OCI-LY1 (cell line): Measurements from ENCODE around the gene PFKL.

Source experiments
- H2AFZ ChIP-seq: fragments of 200-600 bp; sonication (generic), shearing (Covaris generic); 2 replicates; pipeline ENCODE4 v1.6.0; 2014; ENCODE audit warnings: antibody characterized with exemption, mild to moderate bottlenecking, low read length
- H3F3A ChIP-seq: fragments of 200-600 bp; sonication (generic), shearing (Covaris generic); 2 replicates; pipeline ENCODE4 v1.6.0; 2014; ENCODE audit warnings: mild to moderate bottlenecking, antibody characterized with exemption, low read length, moderate library complexity; ENCODE audit not compliant: insufficient read depth
- H3K27ac ChIP-seq: fragments of 200-600 bp; sonication (generic); 2 replicates; pipeline ENCODE4 v1.5.1; 2014; ENCODE audit warnings: low read length, mixed run types, mild to moderate bottlenecking, low read depth; ENCODE audit not compliant: poor library complexity, severe bottlenecking
- H3K27me3 ChIP-seq: fragments of 200-600 bp; sonication (generic); 2 replicates; pipeline ENCODE4 v1.6.0; 2014; ENCODE audit warnings: antibody characterized with exemption, mild to moderate bottlenecking, low read length, moderate library complexity; ENCODE audit not compliant: insufficient read depth
- H3K36me3 ChIP-seq: fragments of 200-600 bp; sonication (generic); 2 replicates; pipeline ENCODE4 v1.6.1; 2014; ENCODE audit warnings: mild to moderate bottlenecking, antibody characterized with exemption, low read length, moderate library complexity, mixed read lengths; ENCODE audit not compliant: insufficient read depth
- H3K4me1 ChIP-seq: fragments of 200-600 bp; sonication (generic); 2 replicates; pipeline ENCODE4 v1.5.1; 2014; ENCODE audit warnings: mild to moderate bottlenecking, low read length, moderate library complexity; ENCODE audit not compliant: insufficient read depth, severe bottlenecking
- H3K4me2 ChIP-seq: fragments of 200-600 bp; sonication (generic), shearing (Covaris generic); 2 replicates; pipeline ENCODE4 v1.6.1; 2014; ENCODE audit warnings: low read length
- H3K4me3 ChIP-seq: fragments of 200-600 bp; sonication (generic); 2 replicates; pipeline ENCODE4 v1.5.1; 2014; ENCODE audit warnings: low read length, low read depth, mild to moderate bottlenecking, mixed read lengths; ENCODE audit not compliant: poor library complexity, severe bottlenecking
- H3K79me2 ChIP-seq: fragments of 200-600 bp; shearing (Covaris generic); 2 replicates; pipeline ENCODE4 v1.6.1; 2016; ENCODE audit warnings: mixed run types, low read length, mixed read lengths; ENCODE audit not compliant: insufficient read depth
- H3K9ac ChIP-seq: fragments of 200-600 bp; sonication (generic), shearing (Covaris generic); 2 replicates; pipeline ENCODE4 v1.6.1; 2014; ENCODE audit warnings: mild to moderate bottlenecking, low read length, mixed read lengths
- H3K9me2 ChIP-seq: fragments of 200-600 bp; sonication (generic), shearing (Covaris generic); 2 replicates; pipeline ENCODE4 v1.6.1; 2014; ENCODE audit warnings: low read depth, mild to moderate bottlenecking, low read length, mixed read lengths
- H3K9me3 ChIP-seq: fragments of 200-600 bp; shearing (Covaris generic); 2 replicates; pipeline ENCODE4 v1.6.1; 2014; ENCODE audit warnings: low read length, mixed read lengths
- H4K20me1 ChIP-seq: fragments of 200-600 bp; sonication (generic), shearing (Covaris generic); 2 replicates; pipeline ENCODE4 v1.6.0; 2016; ENCODE audit warnings: mild to moderate bottlenecking, low read length; ENCODE audit not compliant: insufficient read depth
- CTCF ChIP-seq: fragments of 200-600 bp; sonication (generic), shearing (Covaris generic); IDR thresholded peaks from 2 replicates; pipeline ENCODE4 v1.5.1; 2017; ENCODE audit warnings: mild to moderate bottlenecking, antibody characterized with exemption, low read length, moderate library complexity, mixed read lengths
- EZH2 ChIP-seq: fragments of 200-600 bp; sonication (generic), shearing (Covaris generic); IDR thresholded peaks from 2 replicates; pipeline ENCODE4 v1.8.0; 2017; ENCODE audit warnings: borderline replicate concordance, mixed run types, mild to moderate bottlenecking, antibody characterized with exemption, low read length, moderate library complexity, mixed read lengths

PFKL gene

GRCh38 chr21:44292812-44293195, 7.0 kb upstream of the PFKL start:
- no peaks in the 10 kb centered on the region for H4K20me1 ChIP-seq
- no peaks in the 10 kb centered on the region for H3K36me3 ChIP-seq
- H3K9ac ChIP-seq: no peak overlapping the region
- no peaks in the 10 kb centered on the region for H3K4me1 ChIP-seq
- TF ChIP-seq CTCF (no peak), EZH2 (no peak)
- no peaks in the 10 kb centered on the region for H3F3A ChIP-seq
- H3K79me2 ChIP-seq: no peaks in the 10 kb centered on the region
- no peaks in the 10 kb centered on the region for H3K9me3 ChIP-seq
- no peak overlapping the region for H3K27ac ChIP-seq
- no peaks in the 10 kb centered on the region for H3K9me2 ChIP-seq
- no peak overlapping the region for H2AFZ ChIP-seq
- H3K27me3 ChIP-seq: 0 out of 2 replicates have a peak, but pooled peaks cover 11% of the 10 kb centered on the region
- no peak overlapping the region for H3K4me3 ChIP-seq
- H3K4me2 ChIP-seq: no peak overlapping the region

GRCh38 chr21:44293551-44294231, 6.2 kb upstream of the PFKL start:
- Histone ChIP-seq H2AFZ (no peak overlapping the region), H3K36me3 (no peaks in the 10 kb centered on the region), H3K4me2 (no peak overlapping the region), H3K4me1 (no peaks in the 10 kb centered on the region), H3K27me3 (0 out of 2 replicates have a peak, but pooled peaks cover 11% of the 10 kb centered on the region), H3K9me3 (no peaks in the 10 kb centered on the region), H3K4me3 (no peak overlapping the region), H3K27ac (no peak overlapping the region), H4K20me1 (no peaks in the 10 kb centered on the region), H3K79me2 (no peaks in the 10 kb centered on the region), H3K9ac (no peak overlapping the region), H3F3A (no peaks in the 10 kb centered on the region), H3K9me2 (no peaks in the 10 kb centered on the region)
- TF ChIP-seq CTCF (no peak), EZH2 (no peak)

GRCh38 chr21:44294391-44295162, 5.3 kb upstream of the PFKL start:
- peaks cover 6% of the 10 kb centered on the region for H3K4me1 ChIP-seq
- H2AFZ ChIP-seq: no peak overlapping the region
- no peaks in the 10 kb centered on the region for H3K9me3 ChIP-seq
- H3K79me2 ChIP-seq: no peaks in the 10 kb centered on the region
- H3K27me3 ChIP-seq: 0 out of 2 replicates have a peak, but pooled peaks cover 11% of the 10 kb centered on the region
- H3K4me3 ChIP-seq: no peak overlapping the region
- H3K9me2 ChIP-seq: no peaks in the 10 kb centered on the region
- H3K36me3 ChIP-seq: no peaks in the 10 kb centered on the region
- no peaks in the 10 kb centered on the region for H3F3A ChIP-seq
- TF ChIP-seq CTCF: no peak
- no peak for TF ChIP-seq EZH2
- no peak overlapping the region for H3K4me2 ChIP-seq
- H3K9ac ChIP-seq: no peak overlapping the region
- no peak overlapping the region for H3K27ac ChIP-seq
- no peaks in the 10 kb centered on the region for H4K20me1 ChIP-seq
